ENCODE measurements around the gene PRLR.

DNA sequence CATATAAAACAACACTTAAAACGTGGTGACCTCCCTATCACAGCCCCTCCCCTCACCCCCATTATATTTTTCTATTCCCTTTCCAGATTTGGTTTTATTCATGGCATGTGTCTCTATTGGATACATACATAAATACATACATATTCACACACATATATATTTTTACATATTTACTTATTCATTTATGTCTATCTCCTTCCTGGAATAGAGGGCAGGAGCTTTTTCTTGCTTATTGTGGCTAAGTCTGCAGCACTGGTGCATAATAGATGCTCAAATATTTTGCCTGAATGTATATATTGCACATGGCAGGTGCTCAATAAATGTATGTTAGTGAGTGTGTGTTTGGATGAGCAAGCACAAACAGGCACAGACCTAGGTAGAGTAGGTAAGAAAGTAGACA, 185.0 kb downstream of the PRLR start:
- TF ChIP-seq, protein P1, sequence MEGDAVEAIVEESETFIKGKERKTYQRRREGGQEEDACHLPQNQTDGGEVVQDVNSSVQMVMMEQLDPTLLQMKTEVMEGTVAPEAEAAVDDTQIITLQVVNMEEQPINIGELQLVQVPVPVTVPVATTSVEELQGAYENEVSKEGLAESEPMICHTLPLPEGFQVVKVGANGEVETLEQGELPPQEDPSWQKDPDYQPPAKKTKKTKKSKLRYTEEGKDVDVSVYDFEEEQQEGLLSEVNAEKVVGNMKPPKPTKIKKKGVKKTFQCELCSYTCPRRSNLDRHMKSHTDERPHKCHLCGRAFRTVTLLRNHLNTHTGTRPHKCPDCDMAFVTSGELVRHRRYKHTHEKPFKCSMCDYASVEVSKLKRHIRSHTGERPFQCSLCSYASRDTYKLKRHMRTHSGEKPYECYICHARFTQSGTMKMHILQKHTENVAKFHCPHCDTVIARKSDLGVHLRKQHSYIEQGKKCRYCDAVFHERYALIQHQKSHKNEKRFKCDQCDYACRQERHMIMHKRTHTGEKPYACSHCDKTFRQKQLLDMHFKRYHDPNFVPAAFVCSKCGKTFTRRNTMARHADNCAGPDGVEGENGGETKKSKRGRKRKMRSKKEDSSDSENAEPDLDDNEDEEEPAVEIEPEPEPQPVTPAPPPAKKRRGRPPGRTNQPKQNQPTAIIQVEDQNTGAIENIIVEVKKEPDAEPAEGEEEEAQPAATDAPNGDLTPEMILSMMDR (IDR thresholded peaks at IDR 0.05): no peak
- no peak for TF ChIP-seq POLR2A (IDR thresholded peaks at IDR 0.05)

All from heart left ventricle (tissue), 13 donors.